NCI-H345 treated with DMSO at 0.1 percent for 48 hours (cell line): ENCODE results near the gene STH.

ENCODE experiments used
- DNase-seq: peaks from one replicate; lab custom pipeline; 2025; ENCODE audit not compliant: unreplicated experiment; lab: John Stamatoyannopoulos, UW

The STH gene

GRCh38 chr17:46042925-46043324 is 43.9 kb downstream of the STH start:
- no peak for DNase-seq

DNA sequence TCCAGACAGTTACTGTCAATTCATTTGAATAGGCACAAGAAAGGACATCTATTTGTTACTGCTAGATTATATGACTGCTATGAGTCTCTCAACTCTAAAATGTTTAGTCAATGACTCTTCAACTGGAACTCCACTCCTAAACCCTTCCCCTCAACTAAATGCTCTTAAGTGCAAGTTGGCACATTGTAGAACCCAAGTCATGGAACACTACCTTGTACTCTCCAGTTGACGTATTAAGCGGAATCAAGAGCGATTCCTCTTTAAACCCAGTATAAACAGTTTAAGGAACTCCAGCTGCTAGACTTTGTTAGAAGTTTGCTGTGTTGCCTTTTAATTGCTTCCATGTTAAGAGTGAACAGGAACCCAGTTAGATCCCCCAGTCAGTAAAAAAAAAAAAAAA is 44.6 kb downstream of the STH start:
- DNase-seq: no peak

GRCh38 chr17:46044286-46044928 is 45.4 kb downstream of the STH start:
- peak; percentile 39 for DNase-seq

GRCh38 chr17:46044989-46045388 is 45.9 kb downstream of the STH start:
- no peak for DNase-seq

GRCh38 chr17:46045639-46046038 is 46.6 kb downstream of the STH start:
- DNase-seq: no peak

DNA sequence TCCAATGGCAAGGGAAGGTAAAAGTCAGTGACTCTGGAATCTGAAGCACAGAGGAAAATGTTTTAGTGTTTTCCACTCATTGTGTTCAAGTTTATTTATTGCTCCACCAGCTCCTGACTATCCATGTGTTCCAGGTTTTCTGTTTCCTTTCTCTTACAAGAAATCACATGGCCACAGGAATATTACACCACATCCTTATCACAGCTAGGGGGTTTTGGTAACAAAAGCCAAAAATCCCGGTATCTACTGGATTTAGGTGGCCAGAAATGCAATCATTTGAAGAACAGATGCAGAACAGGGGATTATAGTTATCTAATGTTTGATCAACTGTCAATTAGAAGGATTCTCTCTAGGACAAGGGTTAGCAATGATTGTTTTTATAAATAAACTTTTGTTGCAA is 47.9 kb downstream of the STH start:
- no peak for DNase-seq

DNA sequence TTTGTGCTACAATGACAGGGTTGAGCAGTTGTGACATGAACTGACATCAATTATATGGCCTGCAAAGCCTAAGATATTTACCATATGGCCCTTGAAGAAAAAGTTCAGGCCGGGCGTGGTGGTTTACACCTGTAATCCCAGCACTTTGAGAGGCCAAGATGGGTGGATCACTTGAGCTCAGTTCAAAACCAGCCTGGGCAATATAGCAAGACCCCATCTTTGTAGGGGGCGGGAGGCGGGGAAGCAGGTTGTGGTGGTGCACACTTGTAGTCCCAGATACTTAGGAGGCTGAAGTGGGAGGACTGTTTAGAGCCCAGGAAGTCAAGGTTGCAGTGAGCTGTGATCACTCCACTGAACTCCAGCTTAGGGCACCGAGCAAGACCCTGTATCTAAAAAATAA is 48.3 kb downstream of the STH start:
- no peak for DNase-seq

GRCh38 chr17:46047856-46048255 is 48.8 kb downstream of the STH start:
- no peak for DNase-seq
